GM19351 (cell line): ENCODE measurements around the gene G6PC1.
"Not testable (repeated sequence)": the region's sequence is repeated elsewhere in the genome, so short reads cannot be mapped to it uniquely, and the experiment has no call there.

ENCODE experiments used
- ATAC-seq: cut with Tn5 transposase; IDR thresholded peaks from one replicate; pipeline ENCODE4 v1.9.1; 2021; ENCODE audit warnings: mild to moderate bottlenecking, moderate library complexity; ENCODE audit not compliant: unreplicated experiment

The G6PC1 gene

GRCh38 chr17:42900460-42901331, at the start of gene G6PC1:
Gene G6PC1, plus strand, starts transcription at chr17:42900799. Its CDS starts 78 bp downstream, at chr17:42900877.
- ATAC-seq: no peak

GRCh38 chr17:42850954-42851353, 49.6 kb upstream of the G6PC1 start, which contains the start of gene AOC3:
Gene AOC3, plus strand, starts transcription at chr17:42851199. Its CDS starts 145 bp downstream, at chr17:42851344.
- no peak for ATAC-seq

- ATAC-seq: not testable (repeated sequence)
Observed at GRCh38 chr17:42851371-42852240, 49.0 kb upstream of the G6PC1 start.

- ATAC-seq: no peak
Observed at GRCh38 chr17:42852351-42852750, 48.2 kb upstream of the G6PC1 start.

GRCh38 chr17:42853004-42853403, 47.6 kb upstream of the G6PC1 start:
- no peak for ATAC-seq

GRCh38 chr17:42853597-42853967, 47.0 kb upstream of the G6PC1 start:
- no peak for ATAC-seq

GRCh38 chr17:42853968-42854790, 46.4 kb upstream of the G6PC1 start:
- no peak for ATAC-seq

- ATAC-seq: no peak
Observed at GRCh38 chr17:42855048-42855596, 45.5 kb upstream of the G6PC1 start.

GRCh38 chr17:42856093-42856492, 44.5 kb upstream of the G6PC1 start:
- not testable (repeated sequence) for ATAC-seq

- not testable (repeated sequence) for ATAC-seq
Observed at GRCh38 chr17:42856516-42856915, 44.1 kb upstream of the G6PC1 start.

- no peak for ATAC-seq
Observed at GRCh38 chr17:42857389-42857788, 43.2 kb upstream of the G6PC1 start.

GRCh38 chr17:42865638-42866094, 34.9 kb upstream of the G6PC1 start:
- ATAC-seq: no peak

- ATAC-seq: no peak
Observed at GRCh38 chr17:42866216-42866615, 34.4 kb upstream of the G6PC1 start.

GRCh38 chr17:42866631-42867575, 33.7 kb upstream of the G6PC1 start:
- ATAC-seq: no peak

- not testable (repeated sequence) for ATAC-seq
Observed at GRCh38 chr17:42867694-42868261, 32.8 kb upstream of the G6PC1 start.

- ATAC-seq: no peak
Observed at GRCh38 chr17:42868338-42868737, 32.3 kb upstream of the G6PC1 start.

- no peak for ATAC-seq
Observed at GRCh38 chr17:42871647-42872046, 29.0 kb upstream of the G6PC1 start.

GRCh38 chr17:42872251-42872965, 28.2 kb upstream of the G6PC1 start:
- ATAC-seq: no peak
